GM23338 (cell line): ENCODE results near the gene APOBR.

Source experiments
- CTCF ChIP-seq, 2 experiments: fragments of 200-600 bp in 1 of 2; sonication (generic) in 1 of 2; conservative IDR thresholded peaks; 2 replicates each; pipeline versions ENCODE4 v1.5.1 to v1.6.1; 2016 to 2017; ENCODE audit warnings: antibody characterized with exemption in 2 of 2, low read depth in 2 of 2, mild to moderate bottlenecking in 2 of 2, moderate library complexity in 1 of 2
- ETS1 ChIP-seq: IDR thresholded peaks from 2 replicates; pipeline ENCODE4 v1.6.1; 2016; ENCODE audit warnings: antibody characterized with exemption
- EZH2 ChIP-seq: fragments of 200-600 bp; sonication (generic); IDR thresholded peaks from one replicate; pipeline ENCODE4 v1.8.0; 2017; ENCODE audit warnings: antibody characterized with exemption, mild to moderate bottlenecking, low read depth; ENCODE audit not compliant: unreplicated experiment
- JUNB ChIP-seq: IDR thresholded peaks from one replicate; pipeline ENCODE4 v1.6.1; 2016; ENCODE audit warnings: antibody characterized with exemption; ENCODE audit not compliant: unreplicated experiment
- POLR2AphosphoS5 ChIP-seq: IDR thresholded peaks from 2 replicates; pipeline ENCODE4 v1.6.1; 2016; ENCODE audit warnings: antibody characterized with exemption, low read depth
- REST ChIP-seq: IDR thresholded peaks from one replicate; pipeline ENCODE4 v1.6.1; 2018; ENCODE audit warnings: antibody characterized with exemption; ENCODE audit not compliant: unreplicated experiment

- TF ChIP-seq CTCF (conservative IDR thresholded peaks at IDR 0.05; ENCODE audit: low read depth in 2 of 2): no peak
- TF ChIP-seq EZH2: no peak
- TF ChIP-seq REST: no peak
- no peak for TF ChIP-seq JUNB
- no peak for TF ChIP-seq ETS1
- no peak for TF ChIP-seq POLR2AphosphoS5
Measured at GRCh38 chr16:28495098-28495793, 803 bp downstream of the APOBR start.
